BE2C (cell line): Measurements from ENCODE around the gene NPAS3.

Experiments
- DNase-seq: peaks from one replicate; pipeline ENCODE4 v3.0.0-alpha.2; 2020
- H3K27me3 ChIP-seq: fragments of 250-450 bp; sonication (Bioruptor Pico); 2 replicates; pipeline ENCODE4 v1.5.1; 2020; ENCODE audit warnings: mild to moderate bottlenecking
- H3K36me3 ChIP-seq: fragments of 250-450 bp; sonication (Bioruptor Pico); 2 replicates; pipeline ENCODE4 v1.5.1; 2020; ENCODE audit warnings: mild to moderate bottlenecking
- H3K4me1 ChIP-seq: fragments of 250-450 bp; sonication (Bioruptor Pico); 2 replicates; pipeline ENCODE4 v1.5.1; 2020
- H3K4me3 ChIP-seq: 2 replicates; pipeline ENCODE4 v1.5.1; 2011; ENCODE audit warnings: low read depth, low read length
- H3K9me3 ChIP-seq: fragments of 250-450 bp; sonication (Bioruptor Pico); 2 replicates; pipeline ENCODE4 v1.5.1; 2020
- CTCF ChIP-seq: IDR thresholded peaks from 2 replicates; pipeline ENCODE4 v1.5.1; 2012; ENCODE audit warnings: mild to moderate bottlenecking, low read depth, low read length

The NPAS3 gene

GRCh38 chr14:33432407-33433023 is 493.8 kb downstream of the NPAS3 start:
- Histone ChIP-seq H3K27me3 (no peaks in the 10 kb centered on the region), H3K9me3 (no peaks in the 10 kb centered on the region), H3K36me3 (no peaks in the 10 kb centered on the region), H3K4me1 (peaks cover 8% of the 10 kb centered on the region; the same call in 1 of the 2 replicates), H3K4me3 (no peak overlapping the region)
- TF ChIP-seq CTCF = peak; percentile 74
- peak; percentile 39 for DNase-seq

- no peaks in the 10 kb centered on the region for H3K9me3 ChIP-seq
- no peaks in the 10 kb centered on the region for H3K27me3 ChIP-seq
- H3K36me3 ChIP-seq = no peaks in the 10 kb centered on the region
- no peak for DNase-seq
- TF ChIP-seq CTCF = no peak
- no peak overlapping the region for H3K4me3 ChIP-seq
- H3K4me1 ChIP-seq = peaks cover 8% of the 10 kb centered on the region; the same call in 1 of the 2 replicates
These were observed 494.7 kb downstream of the NPAS3 start for GRCh38 chr14:33433396-33433795.

DNA sequence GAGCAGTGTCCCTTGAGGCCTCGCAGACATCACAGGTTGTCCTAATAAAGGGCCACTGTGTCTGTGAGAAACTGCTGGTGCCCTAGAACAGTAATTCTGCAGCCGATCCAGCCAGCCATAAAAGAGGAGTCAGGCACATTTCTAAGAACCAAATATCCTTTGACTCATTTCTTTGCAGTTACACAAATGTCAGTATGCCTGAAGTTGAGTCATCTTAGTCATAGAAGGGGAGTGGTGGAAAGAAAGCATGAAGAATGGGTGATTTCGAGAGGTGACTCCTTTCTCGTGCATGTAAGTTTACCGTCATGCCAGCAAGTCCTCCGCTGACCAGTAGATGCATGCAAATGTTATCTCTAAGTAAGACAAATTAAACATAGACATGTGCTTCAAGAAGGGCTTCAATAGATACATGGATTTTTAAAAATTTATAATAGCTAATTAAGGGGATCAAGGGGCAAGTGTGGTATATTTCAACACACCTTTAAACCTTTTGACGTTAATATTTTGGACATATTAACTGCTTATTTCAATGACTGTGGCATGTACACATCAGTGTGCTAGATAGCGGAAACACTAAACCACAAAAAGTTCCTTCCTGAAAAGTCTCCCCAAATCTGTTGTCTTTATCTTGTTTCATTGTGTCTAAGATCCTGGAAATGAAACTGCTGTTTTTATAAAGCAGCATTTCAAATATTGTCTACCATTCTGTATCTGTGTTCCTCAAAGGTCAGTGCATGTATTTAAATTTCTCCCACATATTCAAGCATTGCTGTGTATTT is 497.4 kb downstream of the NPAS3 start:
- DNase-seq = no peak
- no peaks in the 10 kb centered on the region for H3K9me3 ChIP-seq

DNA sequence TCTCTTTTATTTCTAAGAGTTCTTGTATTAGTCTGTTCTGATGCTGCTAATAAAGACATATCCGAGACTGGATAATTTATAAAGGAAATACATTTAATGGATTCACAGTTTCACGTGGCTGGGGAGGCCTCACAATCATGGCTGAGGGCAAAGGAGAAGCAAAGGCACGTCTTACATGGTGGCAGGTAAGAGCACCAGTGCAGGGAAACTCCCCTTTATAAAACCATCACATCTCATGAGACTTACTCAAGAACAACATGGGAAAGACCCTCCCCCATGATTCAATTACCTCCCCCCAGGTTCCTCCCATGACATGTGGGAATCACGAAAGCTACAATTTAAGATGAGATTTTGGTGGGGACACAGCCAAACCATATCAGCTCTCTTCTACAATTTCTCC is 503.0 kb downstream of the NPAS3 start:
- Histone ChIP-seq H3K36me3 (no peaks in the 10 kb centered on the region), H3K4me3 (no peak overlapping the region), H3K4me1 (no peaks in the 10 kb centered on the region; the same call in 1 of the 2 replicates), H3K9me3 (no peaks in the 10 kb centered on the region), H3K27me3 (no peaks in the 10 kb centered on the region)
- DNase-seq = no peak
- TF ChIP-seq CTCF = no peak

More for the DNA sequence above, 497.4 kb downstream of the NPAS3 start:
- no peaks in the 10 kb centered on the region for H3K27me3 ChIP-seq
- H3K4me3 ChIP-seq = no peak overlapping the region
- TF ChIP-seq CTCF = no peak
- H3K4me1 ChIP-seq = no peaks in the 10 kb centered on the region
- no peaks in the 10 kb centered on the region for H3K36me3 ChIP-seq

DNA sequence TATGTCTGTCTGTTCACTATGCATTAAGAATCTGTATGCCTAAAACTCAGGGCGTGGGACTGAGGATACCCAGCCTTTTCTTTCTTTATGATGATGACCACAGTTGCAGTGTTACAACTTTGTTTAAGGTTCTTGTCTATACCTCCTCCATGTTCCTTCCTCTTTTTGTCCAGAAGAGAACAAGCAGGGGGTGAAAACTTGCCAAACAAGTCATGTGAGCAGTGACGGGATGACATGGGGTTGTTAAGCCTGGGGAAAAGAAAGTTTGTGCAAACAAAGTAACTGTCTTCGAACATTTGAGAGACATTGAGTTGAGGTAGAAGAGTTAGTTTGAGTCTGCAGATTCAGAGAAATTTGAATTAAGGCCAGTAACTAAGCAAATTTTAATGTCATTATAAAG is 505.5 kb downstream of the NPAS3 start:
- H3K4me3 ChIP-seq = no peak overlapping the region
- H3K27me3 ChIP-seq = no peaks in the 10 kb centered on the region
- no peak for DNase-seq
- TF ChIP-seq CTCF = no peak
- H3K4me1 ChIP-seq = peaks cover 7% of the 10 kb centered on the region
- H3K9me3 ChIP-seq = no peaks in the 10 kb centered on the region
- no peaks in the 10 kb centered on the region for H3K36me3 ChIP-seq

GRCh38 chr14:33449268-33449667 is 510.6 kb downstream of the NPAS3 start:
- Histone ChIP-seq H3K4me3 (no peak overlapping the region), H3K4me1 (peaks cover 8% of the 10 kb centered on the region), H3K9me3 (no peaks in the 10 kb centered on the region), H3K36me3 (no peaks in the 10 kb centered on the region), H3K27me3 (no peaks in the 10 kb centered on the region)
- no peak for DNase-seq
- no peak for TF ChIP-seq CTCF
